ELF-1 (cell line): ENCODE results near the gene SLC25A47.

Experiments
- DNase-seq: peaks from one replicate; pipeline ENCODE4 v3.0.0-alpha.2; 2016; ENCODE audit warnings: low read depth, low spot score

The SLC25A47 gene

DNA sequence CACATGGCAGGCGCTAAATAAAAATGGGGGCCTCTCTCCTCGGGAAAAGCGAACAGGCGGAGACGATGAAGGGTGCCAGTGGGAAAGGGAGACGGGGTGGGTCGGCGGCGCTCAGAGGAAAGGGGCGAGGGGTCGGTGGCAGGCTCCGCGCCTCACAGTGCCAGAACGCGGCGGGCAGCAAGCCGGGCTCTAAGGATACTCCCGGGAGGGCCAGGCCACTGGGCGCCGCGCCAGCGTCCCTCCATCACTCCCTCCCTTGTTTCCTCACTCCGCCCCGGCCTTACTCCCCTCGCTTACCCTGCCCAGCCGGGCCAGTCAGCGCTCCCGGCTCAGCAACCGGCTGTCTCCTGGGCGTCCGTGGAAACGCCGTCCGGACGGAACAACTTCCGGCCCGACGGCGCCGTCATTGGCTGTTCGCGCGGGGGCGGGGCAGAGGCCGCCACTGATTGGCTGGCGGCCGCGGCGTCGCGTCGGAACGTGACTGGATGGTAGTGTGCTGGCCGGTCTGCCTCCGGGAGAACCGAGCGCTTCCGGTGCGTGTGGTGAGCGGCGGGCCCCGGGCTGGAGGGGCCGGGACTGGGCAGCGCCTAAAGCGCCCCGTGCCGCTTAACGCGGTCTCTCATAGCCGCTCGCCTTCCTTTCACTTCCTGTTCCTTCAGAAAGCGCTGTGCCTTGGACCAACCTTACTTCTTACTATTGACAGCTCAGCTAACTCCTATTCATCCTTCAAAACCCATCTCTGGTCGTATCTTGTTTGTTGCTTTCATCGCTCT, 53.0 kb downstream of the SLC25A47 start, which contains the start of gene WDR25:
Gene WDR25, plus strand, starts transcription at position 523 of the 773 bp plus-strand sequence.
- peak; percentile 99 for DNase-seq

DNA sequence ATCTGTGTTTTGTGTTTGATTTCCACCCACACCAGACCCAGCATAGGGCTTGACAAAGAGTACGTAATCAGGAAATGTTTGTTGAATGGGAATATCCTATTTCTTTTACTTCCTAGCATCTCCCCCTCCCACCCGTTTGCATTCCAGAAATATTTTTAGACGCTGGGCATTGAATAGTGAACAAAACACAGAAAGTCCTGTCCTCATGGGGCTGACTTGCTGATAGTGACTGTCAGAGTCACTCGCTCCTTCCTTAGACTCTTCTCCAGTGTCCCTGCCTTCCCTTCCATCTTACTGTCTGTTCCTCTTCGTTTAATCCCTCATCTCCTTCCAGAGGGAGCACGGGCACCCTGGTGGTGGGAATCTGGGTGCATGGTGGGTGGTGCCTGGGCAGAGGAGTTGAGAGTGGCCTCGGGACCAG, 53.6 kb downstream of the SLC25A47 start:
- DNase-seq, result peak; percentile 46
